Measurements from ENCODE around the gene BUD23. TPM values are rescaled to one million over a fixed set of nuclear protein-coding genes. Genes with fewer than 3 reads are reported as not detected.

BUD23 gene
- total RNA-seq, 6 experiments from 2014 or later, result 70.1 to 91.4 (median 83.4) TPM

DNA sequence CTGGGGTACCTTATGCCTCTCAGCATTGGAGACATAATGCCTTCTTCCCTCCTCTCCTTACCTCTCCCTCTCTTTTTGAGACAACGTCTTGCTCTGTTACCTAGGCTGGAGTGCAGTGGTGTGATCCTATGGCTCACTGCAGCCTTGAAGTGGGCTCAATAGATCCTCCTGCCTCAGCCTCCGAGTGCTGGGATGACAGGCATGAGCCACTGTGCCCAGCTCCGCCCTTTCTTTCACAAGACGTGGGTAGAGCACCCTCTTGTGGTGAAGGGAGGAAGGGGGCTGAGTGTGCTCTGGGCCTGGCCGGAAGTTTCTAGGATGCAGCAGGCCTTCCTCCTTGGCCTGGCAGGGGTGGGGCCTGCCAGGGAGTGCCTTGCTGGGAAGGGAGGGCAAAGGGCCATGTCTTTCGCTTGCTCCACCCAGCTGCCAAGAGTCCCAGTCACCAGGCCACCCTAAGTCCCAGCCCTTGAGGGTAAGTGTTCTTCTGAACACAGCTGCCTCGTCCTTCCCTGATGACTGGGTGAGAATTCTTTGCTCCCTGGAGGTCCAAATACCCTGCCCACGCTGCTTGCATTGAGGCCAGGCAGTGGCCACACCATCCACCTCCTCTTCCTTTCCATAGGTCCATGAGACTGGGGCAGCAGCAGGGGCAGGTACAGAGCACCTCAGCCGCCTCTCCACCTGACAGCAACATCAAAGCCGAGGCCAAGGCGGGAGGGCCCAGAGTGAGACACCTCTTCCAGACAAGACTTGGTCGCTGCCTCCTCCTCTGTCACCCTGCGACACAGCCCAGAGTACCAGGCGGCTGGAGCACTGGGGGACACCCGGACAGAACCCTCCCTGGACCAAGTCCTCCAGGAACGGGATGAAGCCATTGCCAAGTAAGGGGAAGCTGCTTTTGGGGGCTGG is 51.5 kb downstream of the BUD23 start:
- Mint-ChIP-seq H3K27me3 (ENCODE audit: insufficient read depth) (peaks cover 2% of the 10 kb centered on the region), H3K4me3 (no peak overlapping the region), H3K9me3 (peaks cover 4% of the 10 kb centered on the region; the same call in 1 of the 2 replicates), H3K36me3 (ENCODE audit: low read depth) (peaks cover 4% of the 10 kb centered on the region; the same call in 1 of the 2 replicates), H3K4me1 (ENCODE audit: low read depth) (peaks cover 13% of the 10 kb centered on the region; the same call in 1 of the 2 replicates), H3K27ac (peak overlapping the region; percentile 17; the same call in 1 of the 2 replicates)
- TF ChIP-seq, protein P1, sequence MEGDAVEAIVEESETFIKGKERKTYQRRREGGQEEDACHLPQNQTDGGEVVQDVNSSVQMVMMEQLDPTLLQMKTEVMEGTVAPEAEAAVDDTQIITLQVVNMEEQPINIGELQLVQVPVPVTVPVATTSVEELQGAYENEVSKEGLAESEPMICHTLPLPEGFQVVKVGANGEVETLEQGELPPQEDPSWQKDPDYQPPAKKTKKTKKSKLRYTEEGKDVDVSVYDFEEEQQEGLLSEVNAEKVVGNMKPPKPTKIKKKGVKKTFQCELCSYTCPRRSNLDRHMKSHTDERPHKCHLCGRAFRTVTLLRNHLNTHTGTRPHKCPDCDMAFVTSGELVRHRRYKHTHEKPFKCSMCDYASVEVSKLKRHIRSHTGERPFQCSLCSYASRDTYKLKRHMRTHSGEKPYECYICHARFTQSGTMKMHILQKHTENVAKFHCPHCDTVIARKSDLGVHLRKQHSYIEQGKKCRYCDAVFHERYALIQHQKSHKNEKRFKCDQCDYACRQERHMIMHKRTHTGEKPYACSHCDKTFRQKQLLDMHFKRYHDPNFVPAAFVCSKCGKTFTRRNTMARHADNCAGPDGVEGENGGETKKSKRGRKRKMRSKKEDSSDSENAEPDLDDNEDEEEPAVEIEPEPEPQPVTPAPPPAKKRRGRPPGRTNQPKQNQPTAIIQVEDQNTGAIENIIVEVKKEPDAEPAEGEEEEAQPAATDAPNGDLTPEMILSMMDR (IDR thresholded peaks at IDR 0.05), result peak; percentile 89
- DNase-seq, result peak; percentile 50

DNA sequence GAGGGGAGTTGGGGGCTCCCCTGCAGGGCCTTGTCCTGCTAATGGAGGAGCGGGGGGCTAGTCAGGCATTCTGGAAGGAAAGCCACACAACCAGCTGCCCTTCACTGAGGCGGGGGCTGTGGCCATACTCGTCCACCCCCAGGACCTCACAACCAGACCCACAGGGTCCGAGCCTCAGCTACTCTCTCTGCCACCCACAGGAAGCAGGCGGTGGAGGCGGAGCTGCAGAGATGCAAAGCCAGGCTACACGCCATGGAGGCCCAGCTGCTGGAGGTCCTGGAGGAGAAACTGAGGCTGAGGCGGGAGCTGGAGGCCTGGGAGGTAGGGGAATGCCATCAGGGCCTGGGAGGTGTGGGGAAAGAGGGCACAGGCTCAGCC is 52.1 kb downstream of the BUD23 start:
- H3K36me3 Mint-ChIP-seq (ENCODE audit: low read depth), result peaks cover 4% of the 10 kb centered on the region; the same call in 1 of the 2 replicates

DNA sequence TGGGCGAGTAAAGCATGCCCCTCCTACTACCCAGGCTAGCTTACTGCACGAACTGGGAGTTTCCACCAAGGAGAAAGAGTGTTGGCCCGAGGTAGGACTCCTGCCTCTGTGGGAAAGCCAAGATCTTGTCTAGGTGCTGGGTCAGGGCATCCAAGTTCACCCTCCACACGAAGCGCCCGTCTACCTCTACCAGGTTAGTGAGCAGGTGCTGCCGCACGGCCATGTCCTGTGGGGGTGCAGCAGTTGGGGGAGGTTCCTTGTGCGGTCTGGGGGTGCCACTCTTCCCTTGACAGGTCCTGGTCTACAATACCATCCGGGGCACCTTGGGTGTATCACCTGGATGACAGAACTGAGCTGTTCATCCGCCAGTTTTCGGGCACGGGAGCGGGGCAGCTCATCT is 53.5 kb downstream of the BUD23 start:
- peaks cover 13% of the 10 kb centered on the region; the same call in 1 of the 2 replicates for H3K4me1 Mint-ChIP-seq (ENCODE audit: low read depth)
- no peak for DNase-seq
- peaks cover 4% of the 10 kb centered on the region; the same call in 1 of the 2 replicates for H3K36me3 Mint-ChIP-seq (ENCODE audit: low read depth)
- peaks cover 4% of the 10 kb centered on the region; the same call in 1 of the 2 replicates for H3K9me3 Mint-ChIP-seq
- TF ChIP-seq, protein P1 (IDR thresholded peaks at IDR 0.05), result no peak
- no peak overlapping the region for H3K27ac Mint-ChIP-seq
- H3K4me3 Mint-ChIP-seq, result no peak overlapping the region
- H3K27me3 Mint-ChIP-seq (ENCODE audit: insufficient read depth), result peaks cover 5% of the 10 kb centered on the region

More for the DNA sequence above, 52.1 kb downstream of the BUD23 start:
- Mint-ChIP-seq H3K4me3 (no peak overlapping the region), H3K27me3 (ENCODE audit: insufficient read depth) (peaks cover 4% of the 10 kb centered on the region), H3K4me1 (ENCODE audit: low read depth) (peaks cover 13% of the 10 kb centered on the region; the same call in 1 of the 2 replicates), H3K27ac (no peak overlapping the region), H3K9me3 (peaks cover 4% of the 10 kb centered on the region; the same call in 1 of the 2 replicates)
- TF ChIP-seq, protein P1 (IDR thresholded peaks at IDR 0.05), result no peak
- DNase-seq, result no peak

DNA sequence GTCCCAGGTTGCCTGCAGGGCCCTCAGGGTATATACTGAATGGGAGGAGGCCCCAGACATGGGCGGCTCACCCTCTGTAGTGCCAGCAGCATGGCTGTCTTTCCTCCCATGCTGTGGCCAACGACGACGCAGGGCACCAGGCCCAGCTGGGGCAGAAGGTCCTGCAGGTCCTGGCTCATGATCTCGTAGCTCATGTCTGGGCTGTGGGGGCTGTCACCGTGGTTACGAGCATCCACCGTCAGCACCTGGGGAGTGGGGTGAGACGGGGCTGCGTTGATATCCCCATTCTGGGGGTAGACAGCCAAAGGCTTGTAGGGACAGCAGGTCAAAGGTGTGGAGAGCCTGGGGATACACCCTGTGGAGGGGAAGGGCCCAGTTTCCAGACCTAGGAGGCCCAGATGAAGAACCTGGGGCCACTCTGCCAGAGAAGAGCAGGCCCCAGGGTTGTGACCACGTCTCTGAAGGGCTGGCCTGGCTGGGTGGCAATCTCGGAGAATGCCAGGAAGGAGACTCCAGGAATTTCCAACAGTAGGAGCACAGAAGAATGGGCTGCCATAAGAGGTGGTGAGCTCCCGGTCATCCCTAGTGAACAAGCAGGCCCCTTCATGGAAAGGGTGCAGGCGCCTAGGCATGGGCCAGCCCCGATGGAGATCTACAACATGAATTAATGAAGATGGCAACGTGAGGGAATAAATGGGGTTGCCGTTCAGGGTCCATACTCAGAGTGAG is 54.3 kb downstream of the BUD23 start:
- TF ChIP-seq, protein P1 (IDR thresholded peaks at IDR 0.05), result no peak
- H3K4me3 Mint-ChIP-seq, result peak overlapping the region; percentile 90
- peaks cover 5% of the 10 kb centered on the region for H3K27me3 Mint-ChIP-seq (ENCODE audit: insufficient read depth)
- peaks cover 13% of the 10 kb centered on the region; the same call in 1 of the 2 replicates for H3K4me1 Mint-ChIP-seq (ENCODE audit: low read depth)
- no peak for DNase-seq
- H3K9me3 Mint-ChIP-seq, result peaks cover 4% of the 10 kb centered on the region; the same call in 1 of the 2 replicates
- H3K36me3 Mint-ChIP-seq (ENCODE audit: low read depth), result peaks cover 4% of the 10 kb centered on the region; the same call in 1 of the 2 replicates
- H3K27ac Mint-ChIP-seq, result peak overlapping the region; percentile 82

DNA sequence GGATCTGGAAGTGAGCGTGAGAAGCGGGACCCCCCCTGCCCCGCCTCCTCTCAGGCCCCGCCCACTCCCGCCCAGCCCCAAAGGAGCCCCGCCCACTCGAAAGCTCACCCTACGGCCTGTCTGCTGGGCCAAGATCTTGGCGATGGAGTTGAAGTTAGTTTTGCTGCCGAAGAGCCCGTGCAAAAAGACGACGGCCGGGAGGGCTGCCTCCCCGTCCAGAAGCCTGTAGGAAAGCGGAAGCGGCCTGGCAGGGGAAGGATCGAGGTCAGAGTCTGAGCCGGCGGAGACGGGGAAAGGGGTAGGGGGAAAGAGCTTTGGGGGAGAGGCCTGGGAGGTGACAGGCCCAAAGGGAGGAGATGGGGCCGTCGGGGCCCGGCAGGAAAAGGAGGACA is 54.8 kb downstream of the BUD23 start:
- Mint-ChIP-seq H3K27ac (peak overlapping the region; percentile 82), H3K9me3 (peaks cover 4% of the 10 kb centered on the region; the same call in 1 of the 2 replicates), H3K27me3 (ENCODE audit: insufficient read depth) (peaks cover 5% of the 10 kb centered on the region), H3K4me3 (peak overlapping the region; percentile 90), H3K36me3 (ENCODE audit: low read depth) (peaks cover 4% of the 10 kb centered on the region; the same call in 1 of the 2 replicates), H3K4me1 (ENCODE audit: low read depth) (peaks cover 13% of the 10 kb centered on the region; the same call in 1 of the 2 replicates)
- DNase-seq, result no peak
- TF ChIP-seq, protein P1 (IDR thresholded peaks at IDR 0.05), result no peak
